NCI-H748 treated with DMSO at 0.1 percent for 48 hours (cell line): ENCODE data around the gene SPON1.
"Not testable (repeated sequence)": the region's sequence is repeated elsewhere in the genome, so short reads cannot be mapped to it uniquely, and the experiment has no call there.

Experiments
- DNase-seq: peaks from one replicate; lab custom pipeline; 2025; lab: John Stamatoyannopoulos, UW

SPON1 gene

DNA sequence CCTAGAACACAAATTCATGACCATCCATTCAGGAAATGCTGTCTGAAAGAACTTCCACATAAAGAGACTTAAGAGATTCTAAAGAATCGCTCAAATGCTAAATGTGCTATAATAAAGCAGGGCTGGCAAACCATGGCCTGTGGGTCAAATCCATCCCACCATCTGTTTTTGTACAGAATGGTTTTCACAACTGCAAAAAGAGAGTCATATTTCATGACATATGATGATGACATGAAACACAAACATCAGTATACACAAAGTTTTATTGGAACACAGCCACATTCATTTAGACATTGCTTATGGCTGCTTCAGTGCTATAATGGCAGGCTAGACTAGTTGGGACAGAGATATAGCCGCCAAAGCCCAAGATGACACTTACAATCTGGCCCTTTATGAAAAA, 311.4 kb downstream of the SPON1 start:
- DNase-seq: no peak

DNA sequence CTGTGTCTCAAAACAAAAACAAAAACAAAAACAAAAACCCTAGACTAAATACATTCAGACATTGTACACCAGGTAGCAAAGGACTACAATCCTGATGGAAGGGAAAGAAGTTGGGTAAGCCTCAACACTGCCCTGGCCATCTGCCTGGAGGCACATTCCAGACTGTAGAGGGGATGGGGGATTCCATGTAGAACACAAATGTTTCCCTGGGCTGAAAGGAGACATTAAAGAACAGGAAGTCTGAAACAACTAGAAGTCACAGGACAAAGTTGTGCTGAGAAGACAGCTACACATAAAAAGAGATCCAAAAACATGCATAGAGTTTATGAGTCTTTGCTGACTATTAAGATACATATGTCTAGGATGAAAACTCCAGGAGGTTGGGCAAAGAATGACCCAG, 312.6 kb downstream of the SPON1 start:
- DNase-seq: no peak

DNA sequence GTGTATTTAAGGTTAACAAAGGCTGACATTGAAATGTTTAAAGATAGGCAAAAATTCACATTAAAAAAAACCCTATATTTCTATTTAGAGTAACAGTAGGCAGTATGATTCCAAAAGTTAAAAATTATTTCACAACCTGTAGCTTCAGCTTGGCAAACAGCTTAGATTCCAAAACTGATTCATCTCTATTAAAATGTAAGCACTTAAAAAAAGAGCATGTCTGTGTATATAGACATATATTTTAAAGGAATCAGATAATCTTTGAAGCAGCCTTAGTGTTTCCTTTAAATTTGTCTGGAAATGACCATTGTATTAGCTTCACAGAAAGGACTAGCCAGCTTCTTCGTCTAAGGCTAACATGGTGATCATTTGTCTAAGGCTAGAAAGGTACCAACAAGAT, 316.3 kb downstream of the SPON1 start:
- DNase-seq: not testable (repeated sequence)

- no peak for DNase-seq
Observed at GRCh38 chr11:14288189-14288935, 325.8 kb downstream of the SPON1 start.

DNA sequence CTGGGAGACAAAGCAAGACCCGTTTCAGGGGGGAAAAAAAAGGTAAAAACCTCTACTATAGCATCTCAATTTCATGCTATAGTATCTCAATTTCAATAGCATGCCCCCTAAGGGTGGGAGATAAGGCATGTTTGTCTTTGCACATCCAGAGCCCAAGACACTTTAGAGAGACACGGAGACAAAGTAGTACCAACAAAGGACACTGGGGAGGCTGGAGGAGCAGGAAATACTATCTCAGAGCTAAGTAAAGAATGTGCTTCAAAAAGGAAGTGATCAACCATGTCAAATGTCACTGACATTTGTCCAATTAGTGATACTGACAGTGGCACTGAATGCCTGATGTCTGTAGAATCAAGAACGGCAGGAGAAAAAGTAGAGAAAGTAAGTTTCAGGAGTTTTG, 327.9 kb downstream of the SPON1 start:
- DNase-seq: no peak

GRCh38 chr11:14299921-14300320, 337.4 kb downstream of the SPON1 start:
- no peak for DNase-seq

- peak; percentile 31 for DNase-seq
Observed at GRCh38 chr11:14300661-14301304, 338.3 kb downstream of the SPON1 start.

DNA sequence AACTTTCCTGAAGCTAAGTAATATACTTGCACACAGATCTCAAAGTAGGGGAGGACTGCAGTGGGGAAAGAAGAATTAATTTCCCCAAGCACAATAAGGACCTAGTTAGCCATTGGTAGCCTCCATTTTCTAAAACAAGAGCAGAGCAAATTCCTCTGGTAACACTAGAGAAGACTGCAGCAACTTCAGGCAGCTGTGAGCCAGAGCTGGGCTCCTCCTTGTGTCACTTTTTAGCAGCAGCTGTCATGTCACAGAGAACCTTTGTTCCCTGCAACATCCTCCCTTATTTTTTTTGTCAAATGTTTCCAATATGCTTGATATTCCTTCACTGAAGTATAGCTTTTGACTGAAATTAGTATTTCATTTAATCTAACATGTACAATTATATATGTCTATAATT, 342.1 kb downstream of the SPON1 start:
- DNase-seq: no peak

DNA sequence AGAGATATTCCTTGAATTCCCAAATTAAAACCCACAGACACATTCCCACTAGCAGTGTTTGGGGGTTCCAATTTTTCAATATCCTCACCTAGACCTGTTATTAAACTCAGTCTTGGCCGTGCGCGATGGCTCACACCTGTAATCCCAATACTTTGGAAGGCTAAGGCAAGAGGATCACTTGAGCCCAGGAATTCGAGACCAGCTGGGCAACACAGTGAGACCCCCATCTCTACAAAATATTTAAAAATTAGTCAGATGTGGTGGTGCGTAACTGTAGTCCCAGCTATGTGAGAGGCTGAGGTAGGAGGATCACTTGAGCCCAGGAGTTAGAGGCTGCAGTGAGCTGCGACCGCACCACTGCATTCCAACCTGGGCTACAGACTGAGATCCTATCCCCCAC, 343.1 kb downstream of the SPON1 start:
- DNase-seq: no peak

DNA sequence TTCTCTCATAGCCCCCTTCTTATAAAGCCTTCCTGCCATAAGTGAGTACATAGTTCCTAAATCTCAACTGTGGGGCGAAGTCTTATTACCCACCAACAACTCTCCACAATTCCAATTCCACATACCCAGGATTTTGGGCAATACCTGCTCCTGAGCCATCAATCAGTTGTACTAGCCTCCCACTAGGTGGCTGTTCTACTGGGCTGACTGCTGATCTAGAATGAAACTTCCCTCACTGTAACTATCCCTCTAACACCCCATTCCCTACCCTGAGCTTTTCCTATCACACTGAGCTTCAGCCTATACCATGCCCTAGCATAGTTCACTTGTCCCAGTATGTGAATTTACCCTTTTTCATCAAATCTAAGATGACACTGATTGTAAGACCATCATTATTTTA, 344.0 kb downstream of the SPON1 start:
- no peak for DNase-seq

- peak; percentile 25 for DNase-seq
Observed at GRCh38 chr11:14308114-14308896, 345.8 kb downstream of the SPON1 start.

GRCh38 chr11:14308897-14309387, 346.4 kb downstream of the SPON1 start:
- DNase-seq: no peak

GRCh38 chr11:14309425-14310192, 347.1 kb downstream of the SPON1 start:
- no peak for DNase-seq

- no peak for DNase-seq
Observed at GRCh38 chr11:14310679-14311078, 348.2 kb downstream of the SPON1 start.

DNA sequence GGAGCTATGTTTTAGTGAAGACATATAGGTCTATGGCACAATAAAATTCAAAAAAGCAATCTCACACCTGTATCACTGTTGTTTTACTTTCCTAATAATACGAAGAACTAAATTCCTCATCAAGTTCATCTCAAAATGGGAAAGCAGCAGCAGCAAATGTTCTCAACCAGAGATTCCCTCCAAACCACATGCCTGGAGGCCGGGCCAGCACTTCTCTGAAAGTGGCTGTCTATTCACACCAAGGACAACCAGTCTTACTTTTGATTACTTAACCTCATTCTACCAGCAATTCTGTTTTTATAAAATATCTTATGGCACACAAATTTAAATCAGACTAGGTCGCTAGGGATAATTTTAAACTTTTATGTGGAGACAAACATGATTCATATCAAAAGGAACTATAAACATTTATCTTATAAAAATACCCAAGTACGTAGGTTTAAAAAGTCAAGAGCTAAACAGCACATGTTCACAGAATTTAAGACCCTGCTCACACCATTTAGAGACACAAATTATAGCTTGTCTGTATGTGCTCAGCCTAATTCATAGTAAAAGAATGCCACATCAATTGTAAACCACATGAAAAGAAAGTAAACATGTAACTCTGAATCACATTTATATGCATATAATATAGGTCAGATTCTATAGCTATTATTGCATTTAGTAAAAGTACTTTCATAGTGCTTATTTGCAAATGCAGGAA, 350.4 kb downstream of the SPON1 start:
- no peak for DNase-seq

- DNase-seq: no peak
Observed at GRCh38 chr11:14314127-14314526, 351.6 kb downstream of the SPON1 start.

DNA sequence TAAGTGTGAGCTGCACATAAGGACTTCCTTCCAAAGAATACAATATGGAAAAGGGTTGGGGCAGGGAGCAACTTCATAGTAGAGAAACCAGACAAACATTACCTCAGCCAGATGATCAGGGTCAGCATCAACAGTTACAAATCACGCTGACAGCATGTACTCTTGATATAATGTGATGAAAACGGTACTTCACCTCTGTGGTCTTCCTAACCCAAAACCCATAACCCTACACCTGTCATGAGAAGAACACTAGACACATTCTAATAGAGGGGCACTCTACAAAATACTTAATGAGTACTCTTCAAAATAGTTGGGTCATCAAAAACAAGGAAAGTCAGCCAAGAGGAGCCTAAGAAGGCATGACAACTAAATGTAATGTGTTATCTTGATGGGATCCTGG, 352.6 kb downstream of the SPON1 start:
- no peak for DNase-seq
